Measurements from ENCODE around the gene RGL2. TPM values are rescaled to one million over a fixed set of nuclear protein-coding genes. Genes with fewer than 3 reads are reported as not detected.
A peak's percentile ranks its signal among the peaks of the same experiment; 100 is the strongest.
"Not testable (repeated sequence)": the region's sequence is repeated elsewhere in the genome, so short reads cannot be mapped to it uniquely, and the experiment has no call there.

Gene RGL2
- 10 to 100 TPM; 38.1 to 51.4 TPM for total RNA-seq

GRCh38 chr6:33298773-33299236, at the start of gene RGL2:
TSS of gene RGL2 (minus strand) at chr6:33298942. CDS start at chr6:33298610, 332 bp downstream.
- ATAC-seq (peak; percentile 60 to 63), DNase-seq (ENCODE audit: low spot score) (peak; percentile 82)
- no peaks in the 10 kb centered on the region for H3K9me3 Mint-ChIP-seq
- H3K4me3 Mint-ChIP-seq, result peak within 1 kb of the TSS; percentile 100
- H3K4me1 Mint-ChIP-seq (ENCODE audit: low read depth in 2 of 2), result peaks cover 25 to 39% of the 10 kb centered on the region in 2 donors
- no peaks in the 10 kb centered on the region for H3K27me3 Mint-ChIP-seq
- H3K27ac Mint-ChIP-seq, result peak within 1 kb of the TSS; percentile 96 to 99
- H3K36me3 Mint-ChIP-seq, result peaks cover 14% of the 10 kb centered on the region

GRCh38 chr6:33347816-33348215, 49.1 kb upstream of the RGL2 start:
- DNase-seq (ENCODE audit: low spot score) (no peak), ATAC-seq (no peak)
- H3K27me3 Mint-ChIP-seq, result no peaks in the 10 kb centered on the region
- no peak overlapping the region for H3K4me3 Mint-ChIP-seq
- no peaks in the 10 kb centered on the region for H3K36me3 Mint-ChIP-seq
- H3K27ac Mint-ChIP-seq, result peak overlapping the region in 1 of 2 donors; percentile 11
- peaks cover 27 to 32% of the 10 kb centered on the region in 2 donors for H3K4me1 Mint-ChIP-seq (ENCODE audit: low read depth in 2 of 2)
- no peaks in the 10 kb centered on the region for H3K9me3 Mint-ChIP-seq

- not testable (repeated sequence) for H3K27me3 Mint-ChIP-seq; ATAC-seq; DNase-seq (ENCODE audit: low spot score); H3K9me3 Mint-ChIP-seq; H3K36me3 Mint-ChIP-seq
- H3K4me3 Mint-ChIP-seq, result peak overlapping the region; percentile 3
- peak overlapping the region in 1 of 2 donors; percentile 11 for H3K27ac Mint-ChIP-seq
- peaks cover 27 to 32% of the 10 kb centered on the region in 2 donors for H3K4me1 Mint-ChIP-seq (ENCODE audit: low read depth in 2 of 2)
Observed at GRCh38 chr6:33346972-33347371, 48.2 kb upstream of the RGL2 start.

- peaks cover 27 to 32% of the 10 kb centered on the region in 2 donors for H3K4me1 Mint-ChIP-seq (ENCODE audit: low read depth in 2 of 2)
- DNase-seq (ENCODE audit: low spot score) (peak; percentile 74), ATAC-seq (peak; percentile 67 to 69)
- H3K36me3 Mint-ChIP-seq, result no peaks in the 10 kb centered on the region
- H3K27ac Mint-ChIP-seq, result peak overlapping the region; percentile 56 to 80
- H3K27me3 Mint-ChIP-seq, result no peaks in the 10 kb centered on the region
- no peaks in the 10 kb centered on the region for H3K9me3 Mint-ChIP-seq
- peak overlapping the region; percentile 78 for H3K4me3 Mint-ChIP-seq
Observed at GRCh38 chr6:33344701-33345697, 46.3 kb upstream of the RGL2 start.

GRCh38 chr6:33343953-33344611, 45.3 kb upstream of the RGL2 start:
- ATAC-seq (peak; percentile 80 to 83), DNase-seq (ENCODE audit: low spot score) (no peak)
- Mint-ChIP-seq H3K27ac (peak overlapping the region; percentile 43 to 50), H3K4me1 (ENCODE audit: low read depth in 2 of 2) (peaks cover 27 to 32% of the 10 kb centered on the region in 2 donors), H3K36me3 (no peaks in the 10 kb centered on the region), H3K4me3 (peak overlapping the region; percentile 78), H3K27me3 (no peaks in the 10 kb centered on the region), H3K9me3 (no peaks in the 10 kb centered on the region)

GRCh38 chr6:33343606-33343952, 44.8 kb upstream of the RGL2 start:
- H3K9me3 Mint-ChIP-seq; H3K27me3 Mint-ChIP-seq; DNase-seq (ENCODE audit: low spot score); H3K36me3 Mint-ChIP-seq: not testable (repeated sequence)
- Mint-ChIP-seq H3K4me1 (ENCODE audit: low read depth in 2 of 2) (peaks cover 27 to 32% of the 10 kb centered on the region in 2 donors), H3K4me3 (peak overlapping the region; percentile 78), H3K27ac (peak overlapping the region; percentile 43 to 50)
- peak in 1 of 2 donors; percentile 24 for ATAC-seq

GRCh38 chr6:33339193-33339592, 40.5 kb upstream of the RGL2 start:
- H3K4me1 Mint-ChIP-seq (ENCODE audit: low read depth in 2 of 2), result peaks cover 7 to 8% of the 10 kb centered on the region in 2 donors
- peak overlapping the region in 1 of 2 donors; percentile 12 for H3K27ac Mint-ChIP-seq
- no peaks in the 10 kb centered on the region for H3K27me3 Mint-ChIP-seq
- H3K36me3 Mint-ChIP-seq, result no peaks in the 10 kb centered on the region
- no peak overlapping the region for H3K4me3 Mint-ChIP-seq
- ATAC-seq (no peak), DNase-seq (ENCODE audit: low spot score) (no peak)
- H3K9me3 Mint-ChIP-seq, result no peaks in the 10 kb centered on the region

- H3K36me3 Mint-ChIP-seq, result no peaks in the 10 kb centered on the region
- ATAC-seq, result no peak
- no peak for DNase-seq (ENCODE audit: low spot score)
- H3K4me3 Mint-ChIP-seq, result no peak overlapping the region
- no peaks in the 10 kb centered on the region for H3K4me1 Mint-ChIP-seq (ENCODE audit: low read depth in 2 of 2)
- no peak overlapping the region for H3K27ac Mint-ChIP-seq
- no peaks in the 10 kb centered on the region for H3K9me3 Mint-ChIP-seq
- no peaks in the 10 kb centered on the region for H3K27me3 Mint-ChIP-seq
Observed at GRCh38 chr6:33336495-33336894, 37.8 kb upstream of the RGL2 start.

- H3K27ac Mint-ChIP-seq, result no peak overlapping the region
- H3K4me3 Mint-ChIP-seq, result no peak overlapping the region
- ATAC-seq (no peak), DNase-seq (ENCODE audit: low spot score) (no peak)
- H3K9me3 Mint-ChIP-seq, result no peaks in the 10 kb centered on the region
- H3K27me3 Mint-ChIP-seq, result no peaks in the 10 kb centered on the region
- H3K36me3 Mint-ChIP-seq, result no peaks in the 10 kb centered on the region
- no peaks in the 10 kb centered on the region for H3K4me1 Mint-ChIP-seq (ENCODE audit: low read depth in 2 of 2)
Observed at GRCh38 chr6:33335916-33336315, 37.2 kb upstream of the RGL2 start.

- no peaks in the 10 kb centered on the region for H3K27me3 Mint-ChIP-seq
- no peak overlapping the region for H3K4me3 Mint-ChIP-seq
- H3K27ac Mint-ChIP-seq, result no peak overlapping the region
- no peak for DNase-seq (ENCODE audit: low spot score)
- H3K36me3 Mint-ChIP-seq, result no peaks in the 10 kb centered on the region
- no peaks in the 10 kb centered on the region for H3K4me1 Mint-ChIP-seq (ENCODE audit: low read depth in 2 of 2)
- H3K9me3 Mint-ChIP-seq, result no peaks in the 10 kb centered on the region
- no peak for ATAC-seq
Observed at GRCh38 chr6:33333666-33334065, 34.9 kb upstream of the RGL2 start.

GRCh38 chr6:33330736-33331135, 32.0 kb upstream of the RGL2 start:
- DNase-seq (ENCODE audit: low spot score) (no peak), ATAC-seq (no peak)
- no peaks in the 10 kb centered on the region for H3K4me1 Mint-ChIP-seq (ENCODE audit: low read depth in 2 of 2)
- no peaks in the 10 kb centered on the region for H3K27me3 Mint-ChIP-seq
- H3K9me3 Mint-ChIP-seq, result no peaks in the 10 kb centered on the region
- no peak overlapping the region for H3K27ac Mint-ChIP-seq
- H3K4me3 Mint-ChIP-seq, result no peak overlapping the region
- no peaks in the 10 kb centered on the region for H3K36me3 Mint-ChIP-seq

GRCh38 chr6:33329058-33329457, 30.3 kb upstream of the RGL2 start:
- Mint-ChIP-seq H3K36me3 (no peaks in the 10 kb centered on the region), H3K4me3 (no peak overlapping the region), H3K4me1 (ENCODE audit: low read depth in 2 of 2) (peaks cover 1 to 4% of the 10 kb centered on the region in 2 donors), H3K9me3 (no peaks in the 10 kb centered on the region), H3K27ac (no peak overlapping the region), H3K27me3 (no peaks in the 10 kb centered on the region)
- ATAC-seq, result no peak
- DNase-seq (ENCODE audit: low spot score), result no peak

GRCh38 chr6:33324125-33324524, 25.4 kb upstream of the RGL2 start:
- peaks cover 27% of the 10 kb centered on the region for H3K36me3 Mint-ChIP-seq
- H3K4me3 Mint-ChIP-seq, result peak overlapping the region; percentile 96
- ATAC-seq, result no peak
- no peak for DNase-seq (ENCODE audit: low spot score)
- no peaks in the 10 kb centered on the region for H3K27me3 Mint-ChIP-seq
- peak overlapping the region; percentile 99 for H3K27ac Mint-ChIP-seq
- H3K9me3 Mint-ChIP-seq, result no peaks in the 10 kb centered on the region
- peaks cover 40 to 48% of the 10 kb centered on the region in 2 donors for H3K4me1 Mint-ChIP-seq (ENCODE audit: low read depth in 2 of 2)

GRCh38 chr6:33323623-33323948, 24.8 kb upstream of the RGL2 start:
- Mint-ChIP-seq H3K27ac (peak overlapping the region; percentile 99), H3K4me1 (ENCODE audit: low read depth in 2 of 2) (peaks cover 45 to 54% of the 10 kb centered on the region in 2 donors), H3K36me3 (peaks cover 31% of the 10 kb centered on the region), H3K27me3 (no peaks in the 10 kb centered on the region), H3K9me3 (no peaks in the 10 kb centered on the region), H3K4me3 (peak overlapping the region; percentile 96)
- ATAC-seq (no peak), DNase-seq (ENCODE audit: low spot score) (peak; percentile 59)
